ENCODE measurements around the gene RPTOR. TPM values are rescaled to one million over a fixed set of nuclear protein-coding genes. Genes with fewer than 3 reads are reported as not detected.

The RPTOR gene
- total RNA-seq, 1 experiment from 2014 or later, result 46.2 TPM

- Histone ChIP-seq H3K27me3 (ENCODE audit: low read length) (no peaks in the 10 kb centered on the region), H3K9ac (ENCODE audit: low read length) (peak overlapping the region; percentile 57), H3K4me3 (ENCODE audit: low read length) (peak overlapping the region; percentile 53), H3K4me1 (ENCODE audit: insufficient read depth, low read length) (peaks cover 36% of the 10 kb centered on the region), H3K9me2 (replicated peaks; ENCODE audit: low read length) (no peaks in the 10 kb centered on the region), H2AFZ (ENCODE audit: low read length) (no peak overlapping the region), H3K27ac (ENCODE audit: low read length) (peak overlapping the region; percentile 91), H3K9me3 (ENCODE audit: low read length) (no peaks in the 10 kb centered on the region), H3K36me3 (ENCODE audit: low read depth, low read length) (peaks cover 16% of the 10 kb centered on the region), H3K4me2 (ENCODE audit: low read length) (peak overlapping the region; percentile 87), H3F3A (ENCODE audit: low read length, unreplicated experiment) (peaks cover 12% of the 10 kb centered on the region), H4K20me1 (ENCODE audit: low read length) (no peaks in the 10 kb centered on the region), H3K79me2 (ENCODE audit: low read length) (peaks cover 20% of the 10 kb centered on the region)
- ChIA-PET CTCF (no interaction called here), POLR2A (ENCODE audit: unreplicated experiment) (interaction anchor here (0.5 to 0.6 kb wide), 3 partner anchors 40 to 97 kb away, joined by 3 to 4 read pairs (median 3); no protein-coding TSS in a partner anchor)
- BruUV-seq (replicated peaks), result TSS peak; percentile 76
- TF ChIP-seq EZH2phosphoT487 (IDR thresholded peaks at IDR 0.05; ENCODE audit: borderline replicate concordance, low read length), result no peak
- TF ChIP-seq, protein P1, sequence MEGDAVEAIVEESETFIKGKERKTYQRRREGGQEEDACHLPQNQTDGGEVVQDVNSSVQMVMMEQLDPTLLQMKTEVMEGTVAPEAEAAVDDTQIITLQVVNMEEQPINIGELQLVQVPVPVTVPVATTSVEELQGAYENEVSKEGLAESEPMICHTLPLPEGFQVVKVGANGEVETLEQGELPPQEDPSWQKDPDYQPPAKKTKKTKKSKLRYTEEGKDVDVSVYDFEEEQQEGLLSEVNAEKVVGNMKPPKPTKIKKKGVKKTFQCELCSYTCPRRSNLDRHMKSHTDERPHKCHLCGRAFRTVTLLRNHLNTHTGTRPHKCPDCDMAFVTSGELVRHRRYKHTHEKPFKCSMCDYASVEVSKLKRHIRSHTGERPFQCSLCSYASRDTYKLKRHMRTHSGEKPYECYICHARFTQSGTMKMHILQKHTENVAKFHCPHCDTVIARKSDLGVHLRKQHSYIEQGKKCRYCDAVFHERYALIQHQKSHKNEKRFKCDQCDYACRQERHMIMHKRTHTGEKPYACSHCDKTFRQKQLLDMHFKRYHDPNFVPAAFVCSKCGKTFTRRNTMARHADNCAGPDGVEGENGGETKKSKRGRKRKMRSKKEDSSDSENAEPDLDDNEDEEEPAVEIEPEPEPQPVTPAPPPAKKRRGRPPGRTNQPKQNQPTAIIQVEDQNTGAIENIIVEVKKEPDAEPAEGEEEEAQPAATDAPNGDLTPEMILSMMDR (conservative IDR thresholded peaks at IDR 0.05; ENCODE audit: low read depth, low read length), result 0 out of 2 replicates have a peak, but pooled peaks have one; percentile 21
- peak; percentile 54 for ATAC-seq
- peak; percentile 94 for DNase-seq
- intact Hi-C loops (cut with micrococcal nuclease), result loop anchor here (1.0 to 10.0 kb wide), 5 partner anchors 35 to 437 kb away; no protein-coding TSS in a partner anchor
Observed at GRCh38 chr17:80891397-80892018, 346.9 kb downstream of the RPTOR start.

- H3K27ac ChIP-seq (ENCODE audit: low read length), result peak overlapping the region; percentile 91
- DNase-seq, result peak; percentile 98
- H3K36me3 ChIP-seq (ENCODE audit: low read depth, low read length), result peaks cover 16% of the 10 kb centered on the region
- peak overlapping the region; percentile 87 for H3K4me2 ChIP-seq (ENCODE audit: low read length)
- TSS peak; percentile 44 for BruUV-seq (replicated peaks)
- ATAC-seq, result peak; percentile 72
- intact Hi-C loops (cut with micrococcal nuclease), result loop anchor here (1.0 to 10.0 kb wide), 3 partner anchors 59 to 437 kb away; no protein-coding TSS in a partner anchor
- peak; percentile 92 for TF ChIP-seq EZH2phosphoT487 (IDR thresholded peaks at IDR 0.05; ENCODE audit: borderline replicate concordance, low read length)
- no peak for TF ChIP-seq EZH2 (IDR thresholded peaks at IDR 0.05; ENCODE audit: low read length, unreplicated experiment)
- H3K27me3 ChIP-seq (ENCODE audit: low read length), result no peaks in the 10 kb centered on the region
- H3K79me2 ChIP-seq (ENCODE audit: low read length), result peaks cover 20% of the 10 kb centered on the region
- ChIA-PET POLR2A (ENCODE audit: unreplicated experiment) (interaction anchor here (0.5 to 0.6 kb wide), 3 partner anchors 41 to 476 kb away, joined by 3 to 4 read pairs (median 3); no protein-coding TSS in a partner anchor), CTCF (no interaction called here)
- H3K4me1 ChIP-seq (ENCODE audit: insufficient read depth, low read length), result peaks cover 36% of the 10 kb centered on the region
- peaks cover 12% of the 10 kb centered on the region for H3F3A ChIP-seq (ENCODE audit: low read length, unreplicated experiment)
- H3K9me2 ChIP-seq (replicated peaks; ENCODE audit: low read length), result no peaks in the 10 kb centered on the region
- peak overlapping the region; percentile 71 for H3K9ac ChIP-seq (ENCODE audit: low read length)
- no peaks in the 10 kb centered on the region for H4K20me1 ChIP-seq (ENCODE audit: low read length)
- no peaks in the 10 kb centered on the region for H3K9me3 ChIP-seq (ENCODE audit: low read length)
- H2AFZ ChIP-seq (ENCODE audit: low read length), result no peak overlapping the region
- H3K4me3 ChIP-seq (ENCODE audit: low read length), result peak overlapping the region; percentile 53
Observed at GRCh38 chr17:80892019-80892855, 347.6 kb downstream of the RPTOR start.

- Histone ChIP-seq H3F3A (ENCODE audit: low read length, unreplicated experiment) (peaks cover 12% of the 10 kb centered on the region), H3K27me3 (ENCODE audit: low read length) (no peaks in the 10 kb centered on the region), H3K4me3 (ENCODE audit: low read length) (peak overlapping the region; percentile 52), H3K79me2 (ENCODE audit: low read length) (peaks cover 20% of the 10 kb centered on the region), H3K36me3 (ENCODE audit: low read depth, low read length) (peaks cover 16% of the 10 kb centered on the region), H3K4me2 (ENCODE audit: low read length) (peak overlapping the region; percentile 87), H3K4me1 (ENCODE audit: insufficient read depth, low read length) (peaks cover 36% of the 10 kb centered on the region), H4K20me1 (ENCODE audit: low read length) (no peaks in the 10 kb centered on the region), H3K9me3 (ENCODE audit: low read length) (no peaks in the 10 kb centered on the region), H3K27ac (ENCODE audit: low read length) (peak overlapping the region; percentile 91), H3K9ac (ENCODE audit: low read length) (peak overlapping the region; percentile 71), H2AFZ (ENCODE audit: low read length) (no peak overlapping the region), H3K9me2 (replicated peaks; ENCODE audit: low read length) (no peaks in the 10 kb centered on the region)
- intact Hi-C loops (cut with micrococcal nuclease), result loop anchor here (1.0 to 10.0 kb wide), 3 partner anchors 60 to 438 kb away; no protein-coding TSS in a partner anchor
- POLR2A ChIA-PET (ENCODE audit: unreplicated experiment), result no interaction called here
- CTCF ChIA-PET, result no interaction called here
- ATAC-seq (peak; percentile 76), DNase-seq (peak; percentile 96)
- no TSS peak for BruUV-seq (replicated peaks)
- 0 out of 2 replicates have a peak, but pooled peaks have one; percentile 24 for TF ChIP-seq EZH2phosphoT487 (IDR thresholded peaks at IDR 0.05; ENCODE audit: borderline replicate concordance, low read length)
- no peak for TF ChIP-seq EZH2 (IDR thresholded peaks at IDR 0.05; ENCODE audit: low read length, unreplicated experiment)
Observed at GRCh38 chr17:80892900-80893603, 348.4 kb downstream of the RPTOR start.
